ENCODE results near the gene PRR35.

The PRR35 gene

GRCh38 chr16:560204-560700 lies at the start of gene PRR35:
TSS of gene PRR35 (plus strand) at chr16:560394. CDS start at chr16:563295, 2,901 bp downstream.
- no peak for DNase-seq

GRCh38 chr16:512802-513201 lies 47.4 kb upstream of the PRR35 start:
- no peak for DNase-seq

GRCh38 chr16:513950-514349 lies 46.2 kb upstream of the PRR35 start:
- no peak for DNase-seq

GRCh38 chr16:515175-515938 lies 44.8 kb upstream of the PRR35 start:
- DNase-seq: no peak

- no peak for DNase-seq
These were observed 44.3 kb upstream of the PRR35 start for GRCh38 chr16:515939-516226.

GRCh38 chr16:516301-516700 lies 43.9 kb upstream of the PRR35 start:
- DNase-seq: no peak

GRCh38 chr16:518858-519257 lies 41.3 kb upstream of the PRR35 start:
- no peak for DNase-seq

- no peak for DNase-seq
These were observed 40.8 kb upstream of the PRR35 start for GRCh38 chr16:519425-519824.

GRCh38 chr16:519841-520687 lies 40.1 kb upstream of the PRR35 start:
- DNase-seq: no peak

- no peak for DNase-seq
These were observed 39.3 kb upstream of the PRR35 start for GRCh38 chr16:520847-521246.

GRCh38 chr16:521381-522210 lies 38.6 kb upstream of the PRR35 start:
- no peak for DNase-seq

GRCh38 chr16:522320-523096 lies 37.7 kb upstream of the PRR35 start:
- DNase-seq: no peak

- no peak for DNase-seq
These were observed 37.0 kb upstream of the PRR35 start for GRCh38 chr16:523097-523741.

- DNase-seq: no peak
These were observed 35.7 kb upstream of the PRR35 start for GRCh38 chr16:524274-525040.

- no peak for DNase-seq
These were observed 35.1 kb upstream of the PRR35 start for GRCh38 chr16:525123-525519.

GRCh38 chr16:525520-526180 lies 34.5 kb upstream of the PRR35 start:
- peak; percentile 50 for DNase-seq

GRCh38 chr16:526181-527014 lies 33.8 kb upstream of the PRR35 start:
- no peak for DNase-seq

- peak; percentile 80 for DNase-seq
These were observed 32.9 kb upstream of the PRR35 start, which contains the start of gene CAPN15 for GRCh38 chr16:527015-527903. TSS of gene CAPN15 (plus strand) at chr16:527712. CDS start at chr16:546839, 19,127 bp downstream.

Measured in activated gamma-delta T cell treated with Interleukin-2 at 50 U/mL for 16 hours (primary cell).